Prostate gland (tissue), 2 donors: Measurements from ENCODE around the gene SLC22A17.

Source experiments
- CTCF ChIP-seq, 4 experiments: fragments of 200-600 bp in 2 of 4; fragments of 450-650 bp in 2 of 4; sonication (generic) in 2 of 4; IDR thresholded peaks; 1 replicate in 3 of 4; 2 replicates in 1 of 4; pipeline ENCODE4 v1.5.1; 2016 to 2019; ENCODE audit warnings: antibody characterized with exemption in 4 of 4, mild to moderate bottlenecking in 2 of 4, moderate library complexity in 2 of 4
- POLR2A ChIP-seq: fragments of 450-650 bp; IDR thresholded peaks from one replicate; pipeline ENCODE4 v1.6.1; 2016; ENCODE audit warnings: antibody characterized with exemption, mild to moderate bottlenecking
- POLR2AphosphoS5 ChIP-seq: sonication (generic); formaldehyde crosslinking; IDR thresholded peaks from one replicate; pipeline ENCODE4 v1.6.1; 2017; ENCODE audit warnings: antibody characterized with exemption

GRCh38 chr14:23396781-23397407 lies 44.2 kb upstream of the SLC22A17 start:
- no peak for TF ChIP-seq POLR2A
- no peak for TF ChIP-seq CTCF (IDR thresholded peaks at IDR 0.05)
- no peak for TF ChIP-seq POLR2AphosphoS5
